ENCODE measurements around the gene ADGRG3.
A peak's percentile ranks its signal among the peaks of the same experiment; 100 is the strongest.
"Not testable (repeated sequence)": the region's sequence is repeated elsewhere in the genome, so short reads cannot be mapped to it uniquely, and the experiment has no call there.

ADGRG3 gene

DNA sequence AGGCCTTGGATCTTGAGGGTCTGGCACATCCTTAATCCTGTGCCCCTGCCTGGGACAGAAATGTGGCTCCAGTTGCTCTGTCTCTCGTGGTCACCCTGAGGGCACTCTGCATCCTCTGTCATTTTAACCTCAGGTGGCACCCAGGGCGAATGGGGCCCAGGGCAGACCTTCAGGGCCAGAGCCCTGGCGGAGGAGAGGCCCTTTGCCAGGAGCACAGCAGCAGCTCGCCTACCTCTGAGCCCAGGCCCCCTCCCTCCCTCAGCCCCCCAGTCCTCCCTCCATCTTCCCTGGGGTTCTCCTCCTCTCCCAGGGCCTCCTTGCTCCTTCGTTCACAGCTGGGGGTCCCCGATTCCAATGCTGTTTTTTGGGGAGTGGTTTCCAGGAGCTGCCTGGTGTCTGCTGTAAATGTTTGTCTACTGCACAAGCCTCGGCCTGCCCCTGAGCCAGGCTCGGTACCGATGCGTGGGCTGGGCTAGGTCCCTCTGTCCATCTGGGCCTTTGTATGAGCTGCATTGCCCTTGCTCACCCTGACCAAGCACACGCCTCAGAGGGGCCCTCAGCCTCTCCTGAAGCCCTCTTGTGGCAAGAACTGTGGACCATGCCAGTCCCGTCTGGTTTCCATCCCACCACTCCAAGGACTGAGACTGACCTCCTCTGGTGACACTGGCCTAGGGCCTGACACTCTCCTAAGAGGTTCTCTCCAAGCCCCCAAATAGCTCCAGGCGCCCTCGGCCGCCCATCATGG lies 4.0 kb upstream of the ADGRG3 start:
- DNase-seq (ENCODE audit: low spot score): peak; percentile 34

DNA sequence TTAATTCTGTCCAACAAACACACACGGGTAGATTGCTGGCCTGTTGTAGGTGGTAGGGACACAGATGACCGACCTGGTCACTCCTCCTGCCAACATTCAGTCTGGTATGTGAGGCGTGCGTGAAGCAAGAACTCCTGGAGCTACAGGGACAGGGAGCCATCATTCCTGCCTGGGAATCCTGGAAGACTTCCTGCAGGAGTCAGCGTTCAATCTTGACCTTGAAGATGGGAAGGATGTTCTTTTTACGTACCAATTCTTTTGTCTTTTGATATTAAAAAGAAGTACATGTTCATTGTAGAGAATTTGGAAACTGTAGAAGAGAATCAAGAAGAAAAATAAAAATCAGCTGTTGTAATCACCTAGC lies 3.5 kb upstream of the ADGRG3 start:
- no peak for DNase-seq (ENCODE audit: low spot score)

DNA sequence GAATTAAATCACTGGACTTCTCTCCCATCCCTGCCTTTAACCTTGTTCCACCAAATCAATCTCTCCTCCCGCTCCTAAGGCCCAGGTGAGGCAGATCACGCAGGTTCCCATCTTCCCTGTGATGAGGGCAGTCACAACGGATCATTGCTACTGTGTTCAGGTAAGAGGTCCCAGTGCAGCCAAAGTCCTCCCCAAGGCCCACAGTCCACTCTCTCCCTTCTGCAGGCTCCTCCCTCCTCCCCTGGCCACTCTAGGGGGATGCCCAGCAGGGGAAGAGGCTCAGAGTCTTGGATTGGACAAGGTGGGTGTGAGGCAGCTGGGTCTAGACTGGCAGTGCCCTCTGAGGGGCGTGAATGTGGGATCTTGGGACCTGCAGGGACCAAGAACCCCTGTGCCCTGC lies 2.6 kb upstream of the ADGRG3 start:
- no peak for DNase-seq (ENCODE audit: low spot score)

DNA sequence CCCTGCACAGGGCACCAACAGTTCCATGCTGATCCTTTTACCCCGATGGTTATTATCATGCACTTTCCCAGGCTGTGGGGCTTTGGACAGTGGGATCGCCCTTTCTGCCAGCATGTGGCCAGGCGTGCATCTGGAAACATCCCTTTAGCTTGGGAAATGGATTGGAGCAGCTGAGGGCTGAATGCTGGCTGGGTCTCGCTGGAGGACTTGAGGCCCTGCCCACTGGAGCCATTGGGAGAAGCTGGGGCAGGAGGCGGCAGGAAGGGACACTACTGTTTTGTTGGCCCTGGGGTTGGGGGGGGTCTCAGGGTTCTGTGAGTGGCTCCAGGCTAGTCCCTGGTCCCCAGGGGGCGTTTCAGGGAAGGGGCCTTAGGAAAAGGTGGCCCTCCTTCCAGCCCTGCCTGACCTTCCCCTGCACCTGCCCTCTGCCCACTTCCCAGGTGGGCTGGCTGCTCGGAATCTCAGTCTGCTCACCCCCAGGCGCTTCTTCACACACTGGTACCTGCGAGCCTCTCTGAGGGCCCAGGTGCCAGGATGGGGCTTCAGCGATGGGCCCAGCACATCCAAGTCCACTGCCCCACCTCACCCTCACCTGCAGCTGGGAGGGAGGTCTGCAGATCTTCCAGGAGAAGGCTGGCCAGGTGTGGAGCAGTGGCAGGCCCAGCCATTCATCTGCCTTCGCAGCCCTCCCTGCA lies 1.6 kb upstream of the ADGRG3 start:
- DNase-seq (ENCODE audit: low spot score): no peak

DNA sequence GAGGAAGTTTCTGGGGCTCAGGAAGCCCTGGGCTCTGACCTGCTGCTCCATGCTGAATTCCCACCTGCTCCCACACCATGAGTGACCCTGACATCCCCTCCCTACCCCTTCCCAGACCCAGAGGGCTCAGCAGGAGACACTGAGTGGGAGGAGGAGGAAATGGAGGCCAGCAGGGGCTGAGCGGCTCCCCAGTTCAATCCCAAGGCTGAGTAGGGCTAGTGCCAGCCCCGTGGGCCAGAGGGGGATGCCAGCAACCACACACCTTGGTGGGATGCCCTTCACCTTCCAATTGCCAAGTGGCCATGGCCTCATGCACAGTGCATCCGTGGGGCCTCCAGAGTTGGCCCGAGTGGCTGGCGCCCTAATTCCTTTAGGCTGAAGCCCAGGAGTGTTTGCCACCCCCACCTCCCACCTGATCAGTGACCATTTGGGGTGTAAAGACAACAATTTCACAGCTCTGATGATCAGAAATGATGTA lies 1.0 kb upstream of the ADGRG3 start:
- DNase-seq (ENCODE audit: low spot score): no peak

DNA sequence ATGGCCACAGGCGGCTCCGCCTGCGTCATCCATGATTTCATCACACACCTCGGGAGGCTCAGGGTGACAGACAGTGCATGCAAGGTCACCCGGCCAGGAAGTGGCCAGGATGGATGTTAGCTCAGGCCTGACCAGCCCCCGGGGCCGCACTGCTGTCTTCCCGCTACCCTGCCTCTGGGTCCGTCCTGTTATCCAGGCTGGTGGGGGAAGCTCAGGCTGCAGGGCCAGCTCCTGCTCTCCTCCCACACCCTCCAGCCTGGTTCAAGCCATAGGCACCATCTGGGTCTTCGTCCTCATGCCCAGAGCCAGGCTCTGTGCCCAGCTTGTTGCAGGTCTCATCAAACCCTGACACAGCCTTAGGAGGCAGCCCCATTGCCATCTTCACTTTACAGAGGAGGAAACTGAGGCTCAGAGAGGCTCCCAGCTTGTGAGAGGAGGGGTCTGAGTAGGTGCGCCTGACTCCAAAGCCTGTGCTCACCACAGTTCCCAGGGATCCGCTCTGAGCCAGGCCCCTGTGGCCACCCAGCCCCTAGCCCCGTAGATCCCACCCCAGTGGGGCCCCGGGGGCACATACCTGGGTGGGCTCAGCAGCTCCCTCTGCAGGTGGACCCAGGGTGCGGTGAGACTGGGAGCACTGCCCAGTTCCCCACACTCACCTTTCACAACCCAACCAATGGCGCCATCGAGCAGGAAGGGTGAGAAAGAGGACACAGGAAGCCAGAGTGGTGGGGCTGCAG lies 412 bp upstream of the ADGRG3 start:
- DNase-seq (ENCODE audit: low spot score): peak; percentile 69

DNA sequence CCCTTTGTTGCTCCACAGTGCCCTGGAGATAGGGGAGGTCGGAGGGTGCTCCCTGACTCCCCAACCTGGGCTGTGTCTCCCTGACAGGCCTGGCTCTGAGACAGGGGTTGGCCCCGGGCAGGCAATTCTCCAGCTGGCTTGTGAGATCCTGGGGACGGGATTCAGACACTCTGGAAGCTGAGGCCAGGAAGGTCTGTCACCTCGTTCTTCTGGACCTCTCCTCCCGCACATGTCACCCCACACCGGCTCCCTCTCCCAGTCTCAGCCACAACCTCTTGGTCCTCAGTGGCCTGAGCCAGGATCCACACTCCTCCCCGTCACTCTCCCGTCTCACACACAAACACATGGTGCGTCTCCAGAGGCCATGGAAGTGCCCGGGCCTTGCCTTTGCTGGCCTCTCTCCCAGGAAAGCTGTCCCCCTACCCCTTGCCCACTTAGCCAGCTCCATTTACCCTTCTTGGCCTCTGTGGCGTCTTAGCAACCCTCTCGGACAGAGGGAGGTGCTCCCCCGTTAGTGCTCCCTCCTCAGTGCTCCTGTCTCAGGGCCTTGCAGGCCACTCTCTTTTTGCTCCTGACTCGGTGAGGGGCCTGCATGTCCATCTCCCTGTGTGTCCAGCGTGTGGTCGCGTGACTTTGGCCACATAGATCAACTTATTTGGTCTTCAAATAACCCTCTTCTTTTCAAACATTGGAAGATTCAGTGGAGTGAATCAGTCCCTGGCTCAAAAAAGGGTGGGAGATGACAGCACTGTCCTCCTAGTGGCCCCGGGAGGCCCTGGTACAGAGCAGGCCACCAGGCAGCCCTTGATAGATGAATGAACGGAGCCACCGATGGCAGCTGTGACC lies 747 bp downstream of the ADGRG3 start:
- DNase-seq (ENCODE audit: low spot score): no peak

- DNase-seq (ENCODE audit: low spot score): no peak
These were observed 1.5 kb downstream of the ADGRG3 start for GRCh38 chr16:57669476-57670162.

GRCh38 chr16:57670196-57670595 lies 2.1 kb downstream of the ADGRG3 start:
- no peak for DNase-seq (ENCODE audit: low spot score)

GRCh38 chr16:57671451-57671850 lies 3.3 kb downstream of the ADGRG3 start:
- DNase-seq (ENCODE audit: low spot score): not testable (repeated sequence)

DNA sequence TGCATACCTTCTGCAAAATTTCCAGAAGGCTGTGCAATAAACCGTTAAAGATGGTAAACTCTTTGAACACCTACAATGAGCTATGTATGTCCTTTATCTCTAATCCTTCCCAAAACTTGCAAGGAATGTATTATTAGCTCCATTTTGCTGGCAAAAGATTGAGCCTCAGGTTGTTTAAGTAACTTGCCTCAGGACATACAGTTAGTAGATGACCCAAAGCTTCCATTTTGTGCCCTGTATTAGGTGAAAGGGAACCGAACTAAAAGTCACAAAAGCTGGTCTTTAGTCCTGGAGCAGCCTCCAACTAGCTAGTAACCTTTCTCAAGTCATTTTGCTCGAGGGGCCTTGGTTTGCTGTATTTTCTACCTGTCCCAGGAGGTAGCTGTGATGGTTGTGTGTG lies 4.3 kb downstream of the ADGRG3 start:
- no peak for DNase-seq (ENCODE audit: low spot score)

- DNase-seq (ENCODE audit: low spot score): no peak
These were observed 4.7 kb downstream of the ADGRG3 start for GRCh38 chr16:57672824-57673223.

DNA sequence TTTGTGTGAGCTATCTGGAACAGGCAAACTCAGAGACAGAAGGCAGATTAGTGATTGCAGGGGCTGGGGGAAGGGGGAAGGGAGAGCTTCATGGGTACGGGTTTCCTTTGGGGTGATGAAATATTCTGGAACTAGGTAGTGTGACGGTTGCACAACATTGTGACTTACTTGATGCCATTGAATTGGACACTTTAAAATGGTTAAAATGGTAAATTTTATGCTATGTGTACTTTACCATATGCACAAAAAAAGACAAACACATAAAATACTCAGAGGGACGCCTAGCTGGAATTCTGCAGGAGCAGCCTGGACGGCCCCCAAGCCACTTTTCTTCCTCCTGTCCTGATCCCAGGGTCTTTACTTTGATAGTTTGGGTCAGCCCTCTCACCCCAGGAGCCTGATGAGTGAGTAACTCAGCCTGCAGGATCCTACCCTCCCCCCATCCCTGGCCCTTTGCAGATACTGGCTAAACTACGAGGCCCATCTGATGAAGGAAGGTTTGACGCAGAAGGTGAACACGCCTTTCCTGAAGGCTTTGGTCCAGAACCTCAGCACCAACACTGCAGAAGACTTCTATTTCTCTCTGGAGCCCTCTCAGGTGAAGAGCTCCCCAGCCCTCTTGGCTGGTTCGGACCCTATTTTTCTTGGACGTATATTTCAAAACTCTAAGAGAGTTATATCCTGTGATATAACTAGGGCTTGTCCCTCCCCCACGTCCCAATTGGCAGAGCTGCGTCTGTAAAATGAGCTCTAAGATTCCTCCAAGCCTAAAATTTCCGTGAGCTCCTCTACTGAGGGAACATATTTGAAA lies 7.8 kb downstream of the ADGRG3 start:
- DNase-seq (ENCODE audit: low spot score): no peak

GRCh38 chr16:57676553-57677085 lies 8.5 kb downstream of the ADGRG3 start:
- DNase-seq (ENCODE audit: low spot score): no peak

DNA sequence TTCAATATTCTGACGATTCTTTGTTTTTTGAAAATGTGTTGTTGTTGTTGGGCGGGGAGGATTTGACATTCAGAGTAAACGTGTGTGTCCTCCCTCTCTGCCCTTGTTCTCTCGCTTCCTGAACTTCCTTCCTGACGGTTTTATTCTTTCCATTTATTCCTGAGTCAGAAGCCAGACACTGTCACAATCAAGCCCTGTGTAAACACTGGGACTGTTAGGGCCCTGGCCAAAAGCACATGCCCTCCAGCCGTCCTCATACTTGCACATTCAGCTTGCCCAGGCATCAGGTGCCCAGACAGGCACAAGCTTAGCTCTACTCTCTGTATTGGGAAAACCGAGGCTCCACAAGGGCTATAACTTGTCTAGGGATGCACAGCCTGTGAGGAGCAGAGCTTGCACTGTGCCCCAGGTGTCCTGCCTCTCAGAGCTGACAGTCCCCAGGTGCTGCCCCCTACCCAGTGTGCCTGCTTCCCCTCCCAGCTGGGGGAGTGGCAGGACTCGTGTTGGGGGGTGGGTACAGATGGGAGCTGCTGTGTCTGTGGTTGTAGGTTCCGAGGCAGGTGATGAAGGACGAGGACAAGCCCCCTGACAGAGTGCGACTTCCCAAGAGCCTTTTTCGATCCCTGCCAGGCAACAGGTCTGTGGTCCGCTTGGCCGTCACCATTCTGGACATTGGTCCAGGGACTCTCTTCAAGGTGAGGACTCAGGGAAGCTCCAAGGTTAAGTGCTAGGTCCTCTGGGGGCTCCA lies 9.7 kb downstream of the ADGRG3 start:
- no peak for DNase-seq (ENCODE audit: low spot score)

GRCh38 chr16:57679016-57679415 lies 10.9 kb downstream of the ADGRG3 start:
- no peak for DNase-seq (ENCODE audit: low spot score)

- DNase-seq (ENCODE audit: low spot score): no peak
These were observed 11.8 kb downstream of the ADGRG3 start for GRCh38 chr16:57679767-57680482.

DNA sequence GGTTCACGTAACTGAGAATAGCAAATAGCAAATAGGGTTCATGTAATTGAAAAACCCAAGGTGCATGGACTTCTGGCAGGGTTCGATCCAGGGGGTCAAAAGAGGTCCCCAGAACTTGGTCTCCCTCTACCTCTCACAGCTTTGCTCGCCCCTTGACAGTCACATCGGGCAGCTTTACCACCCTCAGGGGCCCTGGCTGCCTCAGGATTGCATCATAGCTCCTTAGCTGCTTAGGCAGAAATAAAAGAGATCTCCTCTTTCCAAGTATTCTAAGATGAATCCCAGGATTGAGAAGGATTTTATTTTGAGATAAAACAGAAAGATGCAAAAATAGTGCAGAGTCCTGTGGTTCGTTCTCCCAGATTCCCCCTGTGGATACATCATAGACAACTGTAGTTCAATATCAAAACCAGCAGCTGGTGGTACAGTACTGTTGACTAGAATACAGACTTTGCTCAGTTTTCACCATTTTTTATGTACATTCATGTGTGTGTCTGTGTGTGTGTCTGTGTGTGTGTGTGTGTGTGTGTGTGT lies 12.8 kb downstream of the ADGRG3 start:
- DNase-seq (ENCODE audit: low spot score): no peak

Measured in HuH-7 (cell line).